Breast epithelium (tissue), 4 donors: ENCODE data around the gene TMEM86B. TPM values are rescaled to one million over a fixed set of nuclear protein-coding genes. Genes with fewer than 3 reads are reported as not detected.

Source experiments
- DNase-seq, 2 donors: peaks; one replicate each; pipeline ENCODE4 v3.0.0-alpha.2; 2019; ENCODE audit warnings: low spot score in 2 of 2
- H3K27ac ChIP-seq, 2 donors: fragments of 200-600 bp; sonication (generic) in 1 of 2; one replicate each; pipeline ENCODE4 v1.5.1; 2016 to 2019; ENCODE audit warnings: mild to moderate bottlenecking in 1 of 2
- H3K27me3 ChIP-seq, 2 donors: fragments of 200-600 bp; sonication (generic) in 1 of 2; one replicate each; pipeline versions ENCODE4 v1.5.1 to v1.6.0; 2017 to 2019; ENCODE audit warnings: control low read depth in 1 of 2, mild to moderate bottlenecking in 1 of 2
- H3K36me3 ChIP-seq: fragments of 200-600 bp; one replicate; pipeline ENCODE4 v1.5.1; 2019
- H3K4me1 ChIP-seq, 2 donors: fragments of 200-600 bp; sonication (generic); one replicate each; pipeline ENCODE4 v1.5.1; 2016 to 2019; ENCODE audit warnings: control low read depth in 1 of 2
- H3K4me3 ChIP-seq, 3 donors: fragments of 200-600 bp; sonication (generic); 1 replicate in 2 of 3; 2 replicates in 1 of 3; pipeline ENCODE4 v1.5.1; 2016 to 2019; ENCODE audit warnings: mild to moderate bottlenecking in 3 of 3, moderate library complexity in 2 of 3
- H3K9me3 ChIP-seq, 2 donors: fragments of 200-600 bp; sonication (generic) in 1 of 2; one replicate each; pipeline ENCODE4 v1.5.1; 2016 to 2019; ENCODE audit warnings: control low read depth in 1 of 2
- CTCF ChIP-seq, 3 donors: fragments of 450-650 bp; IDR thresholded peaks; one replicate each; pipeline ENCODE4 v1.5.1; 2016 to 2017; ENCODE audit warnings: antibody characterized with exemption in 3 of 3, mild to moderate bottlenecking in 3 of 3, moderate library complexity in 3 of 3
- POLR2A ChIP-seq: fragments of 450-650 bp; IDR thresholded peaks from one replicate; pipeline ENCODE4 v1.6.1; 2016; ENCODE audit warnings: antibody characterized with exemption, mild to moderate bottlenecking, moderate library complexity
- POLR2AphosphoS5 ChIP-seq, 3 donors: sonication (generic); formaldehyde crosslinking; IDR thresholded peaks; one replicate each; pipeline ENCODE4 v1.6.1; 2017; ENCODE audit warnings: antibody characterized with exemption in 3 of 3
- intact Hi-C: fragments of 100-400 bp; cut with DNase I; formaldehyde crosslinking; loops from one replicate; pipeline ENCODE4 v1.15.1; 2023; ENCODE audit warnings: low total_unique reads
- total RNA-seq, 3 donors: library from RNA; depleted of rRNA; stranded (reverse); fragments of >200 nt; gene quantifications; one replicate each; pipeline ENCODE4 v1.1.0, GENCODE V29; 2016

TMEM86B gene
- total RNA-seq, result 1 to 10 TPM in 2 of 3 donors, under 1 TPM in 1; 0.80 to 3.6 (median 1.6) TPM

GRCh38 chr19:55228403-55229031 is at the start of gene TMEM86B:
Gene TMEM86B, minus strand, starts transcription at chr19:55228763. Its CDS starts 22 bp downstream, at chr19:55228741.
- Histone ChIP-seq H3K4me1 (no peaks in the 10 kb centered on the region), H3K27ac (no peak within 1 kb of the TSS), H3K4me3 (no peak within 1 kb of the TSS), H3K36me3 (peaks cover 18% of the 10 kb centered on the region), H3K9me3 (no peaks in the 10 kb centered on the region), H3K27me3 (no peaks in the 10 kb centered on the region)
- intact Hi-C loops, result no loop called here
- TF ChIP-seq CTCF (IDR thresholded peaks at IDR 0.05) (no peak), POLR2A (no peak), POLR2AphosphoS5 (IDR thresholded peaks at IDR 0.05) (no peak)
- no peak for DNase-seq

DNA sequence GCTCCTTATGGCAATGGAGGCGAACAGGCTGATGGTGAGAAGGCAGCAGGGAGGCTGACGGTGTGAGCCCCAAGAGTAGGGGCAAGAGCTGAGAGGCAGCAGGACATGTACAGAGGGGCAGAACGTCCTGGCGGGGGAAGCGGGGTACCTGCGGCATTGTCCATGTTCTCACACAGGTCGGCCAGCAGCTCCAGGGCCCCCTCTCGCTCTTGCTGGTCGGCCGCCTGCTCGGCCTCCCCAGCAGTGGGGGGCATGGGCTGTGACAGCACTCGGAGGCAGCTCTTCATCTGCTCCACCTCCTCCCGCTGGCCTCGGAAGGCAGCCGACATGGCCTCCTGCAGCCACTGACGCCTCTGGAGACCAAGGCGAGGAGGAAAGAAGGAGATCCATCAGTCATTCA is 48.9 kb upstream of the TMEM86B start:
- intact Hi-C loops, result no loop called here
- Histone ChIP-seq H3K27ac (no peak overlapping the region), H3K27me3 (no peaks in the 10 kb centered on the region), H3K4me1 (no peaks in the 10 kb centered on the region), H3K9me3 (no peaks in the 10 kb centered on the region), H3K4me3 (no peak overlapping the region), H3K36me3 (no peaks in the 10 kb centered on the region)
- no peak for TF ChIP-seq CTCF (IDR thresholded peaks at IDR 0.05)
- TF ChIP-seq POLR2AphosphoS5 (IDR thresholded peaks at IDR 0.05), result no peak
- TF ChIP-seq POLR2A, result no peak
- no peak for DNase-seq

DNA sequence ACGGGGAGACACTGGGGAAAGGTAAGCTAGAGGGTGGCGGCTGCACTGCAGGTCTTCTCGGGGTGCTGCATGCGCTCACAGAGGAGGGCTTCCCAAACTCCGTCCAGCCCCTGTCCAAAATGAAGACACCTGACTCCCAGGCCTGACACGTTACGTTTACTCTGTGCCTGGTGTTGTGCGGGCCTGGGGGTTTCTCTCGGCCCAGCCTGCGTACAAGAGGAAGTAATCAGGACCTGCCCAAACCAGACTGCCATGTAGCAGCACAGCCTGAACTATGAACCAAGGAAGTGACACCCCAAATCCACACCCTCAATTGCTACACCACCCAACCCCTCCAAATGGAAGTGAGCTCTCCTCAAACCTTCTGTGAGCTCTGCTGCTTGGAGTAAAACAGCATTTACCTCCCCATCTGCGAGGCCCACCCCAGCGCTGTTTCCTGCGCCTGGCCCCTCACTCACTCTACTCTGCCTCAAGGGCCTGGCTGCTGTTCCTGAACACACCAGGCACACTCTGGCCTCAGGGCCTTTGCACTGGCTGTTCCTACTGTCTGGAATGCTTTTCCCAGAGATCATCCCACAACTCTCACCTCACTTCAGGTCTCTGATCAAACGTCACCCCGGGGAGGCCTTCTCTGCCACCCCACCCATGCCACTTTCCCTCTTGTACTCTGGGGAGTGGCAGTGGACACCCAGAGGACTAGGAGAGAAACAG is 48.3 kb upstream of the TMEM86B start:
- DNase-seq, result no peak
- Histone ChIP-seq H3K27ac (no peak overlapping the region), H3K4me1 (no peaks in the 10 kb centered on the region), H3K4me3 (no peak overlapping the region), H3K36me3 (no peaks in the 10 kb centered on the region), H3K9me3 (no peaks in the 10 kb centered on the region), H3K27me3 (no peaks in the 10 kb centered on the region)
- intact Hi-C loops, result no loop called here
- TF ChIP-seq POLR2A (no peak), POLR2AphosphoS5 (IDR thresholded peaks at IDR 0.05) (no peak), CTCF (IDR thresholded peaks at IDR 0.05) (no peak)

DNA sequence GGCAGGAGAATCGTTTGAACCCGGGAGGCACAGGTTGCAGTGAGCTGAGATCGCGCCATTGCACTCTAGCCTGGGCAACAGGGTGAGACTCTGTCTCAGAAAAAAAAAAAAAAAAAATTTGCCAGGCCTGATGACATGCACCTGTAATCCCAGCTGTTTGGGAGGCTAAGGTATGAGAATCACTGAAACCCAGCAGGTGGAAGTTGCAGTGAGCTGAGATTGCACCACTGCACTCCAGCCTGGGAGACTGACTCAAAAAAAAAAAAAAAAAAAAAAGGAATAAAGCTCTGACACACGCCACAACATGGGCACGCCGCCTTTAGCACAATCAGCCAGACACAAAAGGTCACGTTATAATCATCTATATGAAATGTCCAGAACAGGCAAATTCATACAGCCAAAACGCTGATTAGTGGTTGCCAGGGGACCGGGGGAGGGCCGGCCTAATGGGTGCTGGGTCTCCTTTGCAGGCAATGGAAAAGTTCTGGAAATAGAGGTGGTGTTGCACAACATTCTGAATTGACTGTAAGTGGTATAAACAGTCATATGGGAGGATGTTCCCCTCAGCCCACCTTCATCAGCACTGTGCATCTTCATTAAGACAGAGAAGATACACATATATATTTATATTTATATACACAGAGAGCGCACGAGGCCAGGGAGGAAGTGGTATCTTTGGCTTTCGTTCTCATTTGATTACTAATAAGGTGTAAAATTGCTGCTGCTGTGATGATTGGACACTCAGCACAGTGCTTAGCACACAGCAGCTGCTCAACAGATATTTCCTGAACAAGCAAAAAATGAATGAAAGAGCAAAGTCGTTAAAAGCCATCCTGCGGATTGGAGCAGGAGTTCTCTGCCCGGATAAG is 47.5 kb upstream of the TMEM86B start:
- Histone ChIP-seq H3K4me3 (no peak overlapping the region), H3K4me1 (no peaks in the 10 kb centered on the region), H3K9me3 (no peaks in the 10 kb centered on the region), H3K27me3 (no peaks in the 10 kb centered on the region), H3K36me3 (no peaks in the 10 kb centered on the region), H3K27ac (no peak overlapping the region)
- intact Hi-C loops, result no loop called here
- TF ChIP-seq POLR2A (no peak), CTCF (IDR thresholded peaks at IDR 0.05) (no peak), POLR2AphosphoS5 (IDR thresholded peaks at IDR 0.05) (no peak)
- DNase-seq, result no peak
